GM21529 (cell line): ENCODE data around the gene MAN1A2.

Experiments
- ATAC-seq: cut with Tn5 transposase; IDR thresholded peaks from one replicate; pipeline ENCODE4 v1.9.1; 2021; ENCODE audit not compliant: unreplicated experiment

The MAN1A2 gene

GRCh38 chr1:117573386-117574023 is 206.3 kb downstream of the MAN1A2 start:
- no peak for ATAC-seq

- no peak for ATAC-seq
Observed at GRCh38 chr1:117574161-117574835, 207.0 kb downstream of the MAN1A2 start.

GRCh38 chr1:117575586-117576225 is 208.5 kb downstream of the MAN1A2 start:
- no peak for ATAC-seq

- no peak for ATAC-seq
Observed at GRCh38 chr1:117576236-117576635, 209.0 kb downstream of the MAN1A2 start.

- no peak for ATAC-seq
Observed at GRCh38 chr1:117577191-117577885, 210.1 kb downstream of the MAN1A2 start.

GRCh38 chr1:117578466-117578865 is 211.2 kb downstream of the MAN1A2 start:
- ATAC-seq = no peak
